Suppressor macrophage treated with lipopolysaccharide for 1 hour (primary cell): ENCODE results near the gene HOXD10.
A peak's percentile ranks its signal among the peaks of the same experiment; 100 is the strongest.

Experiments used
- DNase-seq, 3 donors: peaks; one replicate each; pipeline ENCODE4 v3.0.0-alpha.2; 2020 to 2022

HOXD10 gene

GRCh38 chr2:176137252-176137580 lies 20.6 kb downstream of the HOXD10 start:
- no peak for DNase-seq

- no peak for DNase-seq
These were observed 21.3 kb downstream of the HOXD10 start for GRCh38 chr2:176137906-176138305.

DNA sequence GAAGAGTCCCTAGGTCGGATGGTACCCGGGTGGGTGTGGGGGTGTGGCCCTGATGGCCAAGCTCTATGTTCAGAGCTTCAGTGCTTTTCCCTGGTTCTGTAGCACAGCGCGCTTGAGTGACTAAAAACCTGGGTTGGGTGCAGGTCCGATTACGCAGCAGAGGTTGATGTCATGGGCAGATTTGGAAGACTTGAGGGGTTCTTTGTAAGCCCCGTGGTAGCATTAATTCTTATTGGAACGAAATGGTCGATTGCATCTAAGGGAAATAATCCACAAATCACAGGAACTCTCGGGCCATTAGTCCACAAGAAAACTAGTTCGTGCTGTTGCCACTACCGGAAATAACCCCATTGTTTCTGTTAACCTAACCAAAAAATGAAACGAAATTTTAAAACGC lies 21.9 kb downstream of the HOXD10 start:
- DNase-seq = no peak

- DNase-seq = no peak
These were observed 22.5 kb downstream of the HOXD10 start for GRCh38 chr2:176138923-176139660.

DNA sequence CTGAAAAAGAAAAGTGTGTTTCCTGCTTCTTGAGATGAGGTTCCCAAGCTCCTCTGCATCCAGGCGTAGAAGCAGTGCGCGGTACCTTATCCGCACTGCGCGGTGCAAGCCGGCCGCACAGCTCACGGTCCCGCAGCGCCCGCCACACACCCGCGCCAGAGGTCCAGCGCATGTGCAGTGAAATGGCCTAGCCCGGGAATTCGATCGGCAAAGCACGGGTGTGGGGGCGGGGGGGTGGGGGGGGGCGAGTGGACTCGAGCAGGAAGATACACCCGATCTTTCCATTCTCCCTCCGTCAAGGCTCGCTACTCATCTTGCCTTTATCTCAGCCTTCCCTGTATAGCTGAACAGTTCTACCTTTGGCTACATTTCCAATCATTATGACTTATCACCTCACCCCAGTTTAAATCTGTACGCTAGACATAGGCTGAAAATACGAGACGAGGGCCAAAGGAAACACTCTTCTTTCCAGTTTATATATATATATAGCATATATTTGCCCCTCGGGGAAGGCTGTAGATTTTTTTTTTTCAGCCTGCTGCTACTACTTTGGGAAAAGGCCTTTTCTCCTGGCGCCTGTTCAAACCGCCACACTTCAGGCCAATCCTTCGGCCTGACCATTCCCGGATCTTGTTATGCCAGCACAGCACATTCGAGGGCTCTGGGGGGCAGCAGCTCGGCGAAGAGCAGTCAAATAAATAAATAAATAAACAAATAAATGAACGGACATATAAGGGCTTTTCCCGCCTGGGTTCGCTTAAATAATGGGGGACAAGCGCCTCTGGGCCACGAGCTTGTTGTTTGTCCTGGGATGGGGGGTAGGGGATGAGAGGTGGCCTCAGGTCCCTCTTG lies 23.3 kb downstream of the HOXD10 start:
- no peak for DNase-seq

DNA sequence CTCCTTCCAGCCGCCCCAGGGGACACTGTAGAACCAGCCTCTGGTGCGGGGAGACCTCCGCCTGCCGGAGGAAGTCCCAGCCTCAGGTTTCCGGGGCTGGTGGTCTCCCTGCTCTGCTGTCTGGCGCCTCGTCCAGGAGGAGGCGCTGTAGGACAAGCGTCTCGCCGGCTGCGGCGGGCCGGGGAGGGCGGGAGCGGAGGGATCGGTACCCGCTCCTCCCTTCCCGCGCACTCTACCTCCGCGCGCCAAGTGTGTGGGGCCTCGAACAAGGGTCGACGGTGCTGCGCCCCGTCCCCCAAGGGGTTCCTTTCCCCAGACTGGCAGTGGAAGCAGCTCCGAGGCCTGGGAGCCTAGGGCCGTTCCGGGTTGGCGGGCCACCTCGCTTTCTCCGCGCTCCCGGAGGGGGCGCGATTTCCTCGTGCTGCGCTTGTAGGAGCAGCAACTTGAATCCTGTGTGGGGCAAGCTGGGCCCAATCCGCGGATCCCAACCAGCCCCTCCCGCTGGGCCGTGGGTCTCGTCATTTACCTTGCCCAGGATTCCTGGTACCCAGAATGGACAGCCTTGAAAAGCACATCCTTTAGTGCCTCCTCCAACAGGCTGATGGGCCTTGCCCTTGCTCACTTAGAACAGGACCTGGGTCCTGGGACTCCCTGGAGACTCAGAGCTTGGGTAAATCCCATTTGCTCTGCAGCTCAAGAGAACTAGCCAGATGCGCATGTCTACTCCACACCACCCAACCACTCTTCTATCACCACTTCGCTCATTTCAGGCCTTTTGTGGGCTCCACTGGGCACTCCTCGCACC lies 24.1 kb downstream of the HOXD10 start:
- peak; percentile 64 to 83 (median 70) for DNase-seq

DNA sequence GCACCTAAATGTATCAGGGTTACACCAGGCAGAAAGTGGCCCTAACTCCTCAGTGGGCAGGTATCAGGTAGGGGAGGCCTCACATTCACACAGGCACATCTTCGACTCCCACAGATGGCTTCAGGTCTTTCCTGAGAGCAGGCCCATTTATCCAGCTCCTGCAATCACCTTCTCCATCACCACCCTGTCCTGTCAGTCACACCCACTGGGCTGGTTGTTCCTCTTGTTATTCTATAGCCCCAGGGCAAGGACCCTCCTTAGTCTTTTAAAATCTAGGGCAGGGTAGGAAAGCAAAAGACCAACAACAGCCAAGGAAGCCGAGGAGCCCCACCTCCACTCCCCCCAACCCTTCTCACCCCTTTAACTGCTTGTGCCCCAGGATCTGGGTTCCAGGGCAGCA lies 25.7 kb downstream of the HOXD10 start:
- DNase-seq = no peak

DNA sequence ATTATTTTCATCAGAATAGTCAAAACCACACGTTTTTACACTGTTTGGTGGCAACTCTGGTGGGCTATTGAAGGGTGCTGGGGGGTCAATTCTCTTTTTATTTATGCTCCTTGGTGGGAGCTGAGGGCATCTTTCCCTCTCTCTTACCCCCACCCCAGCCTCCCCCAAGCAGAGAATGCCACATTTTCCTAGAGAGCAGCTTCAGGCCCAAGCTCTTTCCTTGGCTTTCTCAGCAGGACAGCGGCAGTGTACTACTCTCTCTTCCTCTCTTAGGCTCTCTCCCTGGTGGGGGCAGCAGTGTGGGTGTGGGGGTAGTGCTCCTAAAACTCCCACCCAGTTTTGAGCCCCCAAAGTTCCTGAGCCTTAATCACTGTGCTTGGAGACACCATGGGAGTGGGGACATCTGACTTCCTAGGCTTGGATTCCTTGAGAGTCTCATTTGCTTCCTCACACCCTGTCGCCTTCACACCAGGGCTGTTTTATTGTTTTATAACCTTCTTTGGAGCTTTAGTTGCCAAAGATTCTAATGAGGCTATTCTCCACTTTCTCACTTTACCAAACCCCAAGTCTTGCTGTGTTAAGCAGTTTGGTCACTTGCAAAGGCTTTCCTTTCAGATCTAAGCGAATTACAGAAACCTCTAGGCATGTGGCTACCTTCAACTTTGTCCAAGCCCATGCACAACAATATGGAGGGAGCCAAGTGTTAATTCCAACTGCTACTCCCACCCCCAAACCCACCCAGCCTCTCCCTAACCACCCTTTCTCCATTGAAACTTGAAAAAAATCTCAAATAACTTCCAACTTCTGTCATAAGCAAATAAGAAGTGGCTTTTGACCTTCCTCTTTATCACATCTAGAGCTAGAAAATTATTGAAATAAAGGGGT lies 28.7 kb downstream of the HOXD10 start:
- no peak for DNase-seq

DNA sequence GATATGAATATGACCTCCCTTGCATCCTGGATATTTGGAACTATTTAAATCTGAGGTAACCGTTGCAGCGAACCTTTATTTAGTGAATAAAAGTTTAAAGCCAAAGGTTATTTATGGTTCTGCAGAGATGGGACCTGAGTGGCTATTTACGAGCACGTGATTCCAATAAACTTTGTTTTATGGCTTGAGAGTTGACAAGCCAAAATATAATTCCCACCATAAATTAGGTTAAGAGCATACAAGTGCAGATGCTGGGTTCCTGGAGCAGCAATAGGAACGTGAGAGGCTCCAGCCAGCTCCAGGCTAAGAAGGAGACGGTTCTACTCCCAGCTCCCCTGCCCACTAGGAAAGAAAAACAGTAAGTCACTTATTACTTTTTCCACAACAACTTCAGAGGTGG lies 29.5 kb downstream of the HOXD10 start:
- DNase-seq = no peak

- DNase-seq = no peak
These were observed 30.1 kb downstream of the HOXD10 start for GRCh38 chr2:176146645-176147044.

DNA sequence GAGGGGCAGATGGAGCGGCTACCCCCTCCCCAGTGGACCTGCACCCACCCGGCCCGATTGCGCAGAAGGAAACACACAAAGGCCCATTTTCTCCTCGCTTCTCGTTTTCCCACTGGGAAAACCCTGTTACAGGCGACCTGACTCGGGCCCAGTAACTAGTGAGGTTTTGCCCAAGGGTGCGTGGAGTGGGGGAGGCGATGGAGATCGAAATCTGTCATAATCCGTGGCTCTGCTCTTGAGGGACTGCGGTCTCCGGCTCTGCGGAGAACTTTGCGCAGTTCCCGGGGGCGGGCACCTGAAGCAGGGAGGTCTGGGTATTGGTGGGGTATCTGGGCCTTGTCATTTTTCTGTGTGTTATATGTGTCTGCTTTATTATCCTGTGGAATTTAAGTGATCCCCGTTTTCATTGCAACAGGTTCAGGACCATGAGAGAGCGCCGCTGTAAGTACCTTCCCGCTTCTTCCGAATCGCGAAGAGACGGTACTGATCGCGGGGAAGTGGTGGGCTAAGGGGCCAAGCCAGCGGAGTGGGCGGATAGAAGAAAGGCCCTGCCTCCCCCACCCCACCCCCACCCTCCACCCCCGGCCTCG lies 30.7 kb downstream of the HOXD10 start:
- DNase-seq = no peak

DNA sequence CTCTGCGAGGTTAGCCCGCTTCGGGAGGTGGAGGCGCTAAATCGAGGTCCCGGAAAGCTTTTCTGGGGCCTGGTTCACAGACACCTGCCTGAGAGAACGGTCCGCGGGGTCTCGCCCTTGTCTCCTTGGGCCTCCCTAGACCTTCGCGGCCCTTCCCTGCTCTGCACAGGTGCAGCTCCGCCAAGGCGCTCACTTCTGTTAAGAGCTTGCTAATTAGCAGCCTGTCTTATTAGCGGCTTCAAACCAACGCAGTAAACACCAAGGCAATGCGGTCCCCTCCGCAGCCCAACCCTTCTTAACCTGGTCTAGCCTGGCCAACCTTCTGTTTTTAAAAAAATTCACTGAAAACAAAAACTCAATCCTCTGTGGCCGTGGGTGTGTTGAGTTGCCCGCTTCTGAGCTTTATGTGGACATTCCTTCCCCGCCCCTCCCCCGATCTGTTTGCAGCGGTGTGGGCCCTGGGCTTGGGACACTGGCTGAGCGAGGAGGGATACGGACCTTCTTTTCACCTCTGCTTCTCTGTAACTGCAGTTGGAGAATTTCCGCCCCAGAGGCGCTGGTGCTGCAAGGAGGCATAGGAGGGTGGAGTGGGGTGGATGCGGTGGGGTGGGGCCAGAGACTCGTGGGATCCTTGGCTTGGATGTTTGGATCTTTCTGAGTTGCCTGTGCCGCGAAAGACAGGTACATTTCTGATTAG lies 31.4 kb downstream of the HOXD10 start:
- DNase-seq = no peak

GRCh38 chr2:176148751-176149421 lies 32.3 kb downstream of the HOXD10 start:
- DNase-seq = no peak

GRCh38 chr2:176149481-176149938 lies 32.9 kb downstream of the HOXD10 start:
- DNase-seq = no peak

DNA sequence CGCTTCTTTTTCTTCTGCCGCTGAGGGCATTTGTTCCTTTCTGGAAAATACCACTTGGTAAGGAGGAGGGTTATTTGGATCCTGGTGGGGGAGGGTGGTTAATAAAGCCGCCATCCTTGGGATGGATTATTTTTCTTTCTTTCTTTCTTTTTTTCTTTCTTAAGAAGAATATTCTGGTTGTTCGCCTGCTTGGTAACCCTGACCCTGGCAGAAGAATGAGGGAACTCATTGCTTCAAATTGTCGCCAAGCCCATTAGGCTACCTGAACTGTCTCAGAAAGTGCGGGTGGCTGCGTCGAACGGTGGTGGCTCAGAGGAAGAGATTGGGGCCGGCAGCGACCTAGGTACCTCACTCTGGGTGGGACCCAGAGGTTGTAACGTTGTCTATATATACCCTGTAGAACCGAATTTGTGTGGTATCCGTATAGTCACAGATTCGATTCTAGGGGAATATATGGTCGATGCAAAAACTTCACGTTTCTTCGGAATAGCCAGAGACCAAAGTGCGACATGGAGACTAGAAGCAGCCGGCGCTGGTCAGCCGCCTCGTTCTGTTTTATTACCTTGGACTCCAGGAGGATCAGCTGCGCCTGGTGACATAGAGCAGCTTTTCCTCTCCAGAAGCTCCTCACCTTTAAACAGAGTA lies 33.5 kb downstream of the HOXD10 start:
- no peak for DNase-seq

- DNase-seq = no peak
These were observed 34.2 kb downstream of the HOXD10 start for GRCh38 chr2:176150584-176151441.

DNA sequence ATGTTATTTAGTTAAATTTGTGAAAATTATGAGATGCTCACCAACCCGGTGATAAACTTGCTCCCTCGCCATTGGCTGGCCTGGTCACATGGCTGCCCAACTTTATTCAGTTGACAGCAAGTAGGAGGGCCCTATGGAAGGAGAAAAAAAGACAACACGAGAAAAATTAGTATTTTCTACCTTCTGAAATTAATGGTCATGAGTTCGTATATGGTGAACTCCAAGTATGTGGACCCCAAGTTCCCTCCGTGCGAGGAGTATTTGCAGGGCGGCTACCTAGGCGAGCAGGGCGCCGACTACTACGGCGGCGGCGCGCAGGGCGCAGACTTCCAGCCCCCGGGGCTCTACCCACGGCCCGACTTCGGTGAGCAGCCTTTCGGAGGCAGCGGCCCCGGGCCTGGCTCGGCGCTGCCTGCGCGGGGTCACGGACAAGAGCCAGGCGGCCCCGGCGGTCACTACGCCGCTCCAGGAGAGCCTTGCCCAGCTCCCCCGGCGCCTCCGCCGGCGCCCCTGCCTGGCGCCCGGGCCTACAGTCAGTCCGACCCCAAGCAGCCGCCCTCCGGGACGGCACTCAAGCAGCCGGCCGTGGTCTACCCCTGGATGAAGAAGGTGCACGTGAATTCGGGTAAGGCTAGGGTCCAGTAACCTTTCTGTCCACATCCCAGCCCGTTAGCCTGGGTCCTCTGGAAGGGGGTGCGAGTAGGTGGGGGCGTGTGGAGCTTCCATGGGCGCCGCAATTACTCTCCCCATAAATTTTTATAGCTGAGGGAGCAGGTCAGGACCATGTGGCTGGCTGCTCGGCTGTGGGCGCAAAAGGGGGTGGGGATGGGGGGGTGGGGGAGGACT lies 35.1 kb downstream of the HOXD10 start, which contains the start of gene HOXD4:
TSS of gene HOXD4 (plus strand) at position 109 of the 846 bp plus-strand sequence. CDS start at position 193, 84 bp downstream.
- no peak for DNase-seq
